HepG2 (cell line): ENCODE data around the gene EMILIN3. TPM values are rescaled to one million over a fixed set of nuclear protein-coding genes. Genes with fewer than 3 reads are reported as not detected.

Experiments used
- ATF2 ChIP-seq: sonication (generic); formaldehyde crosslinking; IDR thresholded peaks from 2 replicates; pipeline ENCODE4 v1.4.0; 2020; ENCODE audit warnings: missing genetic modification reagents
- BCLAF1 ChIP-seq: fragments of 450-650 bp; IDR thresholded peaks from 2 replicates; pipeline ENCODE4 v1.6.1; 2017; ENCODE audit warnings: mild to moderate bottlenecking
- DZIP1 ChIP-seq: sonication (generic); formaldehyde crosslinking; IDR thresholded peaks from 2 replicates; pipeline ENCODE4 v1.5.0; 2020; ENCODE audit warnings: mild to moderate bottlenecking, missing genetic modification reagents
- ERF ChIP-seq: IDR thresholded peaks from 2 replicates; pipeline ENCODE4 v1.6.1; 2018; ENCODE audit warnings: missing biosample characterization, missing genetic modification reagents
- GFI1 ChIP-seq: sonication (generic); formaldehyde crosslinking; IDR thresholded peaks from 2 replicates; pipeline ENCODE4 v1.5.0; 2020; ENCODE audit warnings: missing genetic modification reagents, mild to moderate bottlenecking, borderline replicate concordance
- MEIS2 ChIP-seq: sonication (generic); formaldehyde crosslinking; IDR thresholded peaks from 2 replicates; pipeline ENCODE4 v1.9.0; 2021; ENCODE audit warnings: mild to moderate bottlenecking, missing genetic modification reagents
- MLLT10 ChIP-seq: sonication (generic); formaldehyde crosslinking; IDR thresholded peaks from 2 replicates; pipeline ENCODE4 v1.4.0; 2020; ENCODE audit warnings: missing genetic modification reagents
- MLXIP ChIP-seq: sonication (generic); formaldehyde crosslinking; IDR thresholded peaks from 2 replicates; pipeline ENCODE4 v1.9.0; 2021; ENCODE audit warnings: missing genetic modification reagents, borderline replicate concordance
- NFE2L2 ChIP-seq: fragments of 150-350 bp; IDR thresholded peaks from 2 replicates; pipeline ENCODE4 v1.6.1; 2014; ENCODE audit warnings: low read length
- NR0B2 ChIP-seq: sonication (generic); formaldehyde crosslinking; IDR thresholded peaks from 2 replicates; pipeline ENCODE4 v1.4.0; 2020; ENCODE audit warnings: mild to moderate bottlenecking, missing genetic modification reagents
- TBP ChIP-seq: sonication (generic); formaldehyde crosslinking; IDR thresholded peaks from 2 replicates; pipeline ENCODE4 v1.5.0; 2020; ENCODE audit warnings: missing genetic modification reagents
- ZBTB34 ChIP-seq: sonication (generic); formaldehyde crosslinking; IDR thresholded peaks from 2 replicates; pipeline ENCODE4 v1.8.0; 2022; ENCODE audit warnings: mild to moderate bottlenecking, missing genetic modification reagents
- ZNF282 ChIP-seq: fragments of 450-650 bp; IDR thresholded peaks from 2 replicates; pipeline ENCODE4 v1.6.1; 2018; ENCODE audit not compliant: partially characterized antibody
- ZNF543 ChIP-seq: sonication (generic); formaldehyde crosslinking; IDR thresholded peaks from 2 replicates; pipeline ENCODE4 v1.4.0; 2020; ENCODE audit warnings: mild to moderate bottlenecking, missing genetic modification reagents
- ZNF589 ChIP-seq: sonication (generic); formaldehyde crosslinking; conservative IDR thresholded peaks from 2 replicates; pipeline ENCODE4 v1.8.0; 2022; ENCODE audit warnings: mild to moderate bottlenecking, moderate library complexity, missing genetic modification reagents
- ZNF784 ChIP-seq: sonication (generic); formaldehyde crosslinking; IDR thresholded peaks from 2 replicates; pipeline ENCODE4 v1.5.1; 2020; ENCODE audit warnings: missing genetic modification reagents, mild to moderate bottlenecking, borderline replicate concordance
- ZSCAN25 ChIP-seq: sonication (generic); formaldehyde crosslinking; IDR thresholded peaks from 2 replicates; pipeline ENCODE4 v1.8.0; 2022; ENCODE audit warnings: mild to moderate bottlenecking, missing genetic modification reagents
- polyA plus RNA-seq, 8 experiments: library from polyadenylated mRNA; depleted of rRNA in 3 of 8; stranded (reverse) in 7 of 8; unstranded in 1 of 8; fragments of >200 nt; fragmentation: Illumina TruSeq in 4 of 8; extraction: Trizol in 4 of 8; gene quantifications; 2 replicates each; pipeline versions ENCODE4 v1.2.1 to v1.2.3, GENCODE V29; 2011 to 2016; ENCODE audit warnings: low read depth in 4 of 8, missing spikeins in 1 of 8, mixed read lengths in 1 of 8; ENCODE audit not compliant: insufficient read depth in 1 of 8
- total RNA-seq, 5 experiments: library from RNA; depleted of rRNA; stranded (reverse); fragments of >200 nt; fragmentation: Illumina TruSeq; extraction: Trizol; gene quantifications; 2 replicates each; pipeline ENCODE4 v1.2.3, GENCODE V29; 2016; ENCODE audit warnings: low read depth in 1 of 5

The EMILIN3 gene
- total and polyA plus RNA-seq, 2 of the 13 experiments (the other 11 are each of a cell fraction or from before 2014, with no cell fraction given) = 0.25 to 0.29 TPM

GRCh38 chr20:41339957-41340326 is 26.7 kb downstream of the EMILIN3 start (continued):
- TF ChIP-seq ZBTB34 (no peak), ERF (CRISPR knock-in tag) (peak; percentile 44), ZNF543 (CRISPR knock-in tag) (no peak), ZNF589 (CRISPR knock-in tag) (no peak), BCLAF1 (no peak), MEIS2 (CRISPR knock-in tag) (peak; percentile 59; the same call in 1 of the 2 replicates), MLLT10 (no peak), GFI1 (peak; percentile 85), DZIP1 (0 out of 2 replicates have a peak, but pooled peaks have one; percentile 23), NR0B2 (CRISPR knock-in tag) (no peak), ZNF784 (CRISPR knock-in tag) (no peak), ZNF282 (no peak), TBP (CRISPR knock-in tag) (no peak), MLXIP (CRISPR knock-in tag) (no peak), NFE2L2 (no peak), ATF2 (CRISPR knock-in tag) (peak; percentile 79; the same call in 1 of the 2 replicates), ZSCAN25 (CRISPR knock-in tag) (no peak)
